K562 (cell line): ENCODE data around the gene OPA3. TPM values are rescaled to one million over a fixed set of nuclear protein-coding genes. Genes with fewer than 3 reads are reported as not detected.

Experiments used
- ATAC-seq: fragments of 200-7000 bp; cut with Tn5 transposase; 3 replicates; pipeline ENCODE4 v1.9.1; 2020; ENCODE audit warnings: moderate library complexity
- BruUV-seq: library from RNA; stranded (reverse); fragments of 400-500 nt; replicated peaks from 2 replicates; lab custom pipeline; 2021; lab: Mats Ljungman, UMichigan
- CTCF ChIA-PET: fragments of 300-600 bp; formaldehyde crosslinking; extraction: SDS; loops from one replicate; lab custom pipeline; 2021; ENCODE audit warnings: low intra/inter-chr PET ratio; lab: Yijun Ruan, JAX
- POLR2A ChIA-PET: fragments of 300-600, 350-650 bp; sonication (Branson Sonifier 250); formaldehyde crosslinking; extraction: SDS; loops from one replicate; lab custom pipeline; 2021; ENCODE audit warnings: antibody characterized with exemption, inconsistent platforms; lab: Yijun Ruan, JAX
- DNase-seq, 4 experiments: peaks; one replicate each; pipeline versions ENCODE4 v3.0.0 to v3.0.0-alpha.2; 2011 to 2018; ENCODE audit warnings: low spot score in 3 of 4, mixed read lengths in 3 of 4; ENCODE audit errors: extremely low read depth in 1 of 4
- FAIRE-seq: peaks from 2 replicates; lab custom pipeline; 2011; peaks lifted over from hg19 to GRCh38; lab: Jason Lieb, UNC
- H2AFZ ChIP-seq: 2 replicates; pipeline ENCODE4 v1.6.0; 2011; ENCODE audit warnings: low read depth, low read length, control low read depth, inconsistent platforms
- H3K27ac ChIP-seq: fragments of 200-600 bp; 3 replicates; pipeline ENCODE4 v1.8.0; 2011; ENCODE audit warnings: low read depth, mild to moderate bottlenecking, control low read depth, inconsistent platforms, low read length, moderate library complexity, mixed read lengths; ENCODE audit errors: extremely low read depth
- H3K27me3 ChIP-seq, 2 experiments: fragments of 300-600 bp in 1 of 2; 2 replicates in 1 of 2; 3 replicates in 1 of 2; pipeline versions ENCODE4 v1.6.0 to v1.8.0; 2011; ENCODE audit warnings: inconsistent platforms in 2 of 2, low read length in 2 of 2, mild to moderate bottlenecking in 1 of 2, mixed read lengths in 1 of 2, moderate library complexity in 1 of 2; ENCODE audit not compliant: control insufficient read depth in 2 of 2, insufficient read depth in 2 of 2
- H3K36me3 ChIP-seq: fragments of 300-600 bp; 3 replicates; pipeline ENCODE4 v1.8.0; 2011; ENCODE audit warnings: mild to moderate bottlenecking, low read length, inconsistent platforms; ENCODE audit not compliant: control insufficient read depth, insufficient read depth
- H3K4me1 ChIP-seq, 2 experiments: fragments of 200-600 bp in 1 of 2; replicated peaks in 1 of 2; 2 replicates in 1 of 2; 3 replicates in 1 of 2; pipeline versions ENCODE4 v1.5.1 to v1.8.0; 2011; ENCODE audit warnings: inconsistent platforms in 2 of 2, low read length in 2 of 2, mild to moderate bottlenecking in 1 of 2, mixed read lengths in 1 of 2, moderate library complexity in 1 of 2; ENCODE audit not compliant: control insufficient read depth in 2 of 2, insufficient read depth in 2 of 2
- H3K4me2 ChIP-seq: 2 replicates; pipeline ENCODE4 v1.6.1; 2011; ENCODE audit warnings: low read length, control low read depth, inconsistent platforms, mixed read lengths; ENCODE audit not compliant: insufficient read depth
- H3K4me3 ChIP-seq: fragments of 200-600 bp; sonication (generic), shearing (Covaris generic); 2 replicates; pipeline ENCODE4 v1.5.1; 2016; ENCODE audit warnings: control low read depth, inconsistent platforms
- H3K79me2 ChIP-seq: fragments of 200-600 bp; 3 replicates; pipeline ENCODE4 v1.8.0; 2011; ENCODE audit warnings: low read length, inconsistent platforms; ENCODE audit not compliant: control insufficient read depth, insufficient read depth
- H3K9ac ChIP-seq, 2 experiments: 2 replicates each; pipeline versions ENCODE4 v1.6.0 to v1.6.1; 2011; ENCODE audit warnings: low read depth in 2 of 2, low read length in 2 of 2, control low read depth in 1 of 2, inconsistent platforms in 1 of 2, mild to moderate bottlenecking in 1 of 2, mixed read lengths in 1 of 2; ENCODE audit not compliant: insufficient read depth in 1 of 2
- H3K9me1 ChIP-seq: one replicate; pipeline ENCODE4 v1.6.0; 2011; ENCODE audit warnings: inconsistent platforms, mild to moderate bottlenecking, low read length, moderate library complexity; ENCODE audit not compliant: control insufficient read depth, insufficient read depth
- H3K9me3 ChIP-seq: replicated peaks from 2 replicates; pipeline ENCODE4 v1.5.1; 2011; ENCODE audit warnings: low read depth, low read length, inconsistent platforms; ENCODE audit not compliant: control insufficient read depth, insufficient read depth
- H4K20me1 ChIP-seq: replicated peaks from 2 replicates; pipeline ENCODE4 v1.6.1; 2011; ENCODE audit warnings: low read length, inconsistent platforms, mixed read lengths; ENCODE audit not compliant: control insufficient read depth, insufficient read depth
- BACH1 ChIP-seq: fragments of 200-800 bp; sonication (Bioruptor generic); IDR thresholded peaks from 2 replicates; pipeline ENCODE4 v1.6.1; 2016; ENCODE audit warnings: missing genetic modification characterization, missing compliant biosample characterization
- BCOR ChIP-seq: fragments of 450-650 bp; IDR thresholded peaks from 2 replicates; pipeline ENCODE4 v1.6.1; 2016
- DDX20 ChIP-seq: fragments of 450-650 bp; IDR thresholded peaks from 2 replicates; pipeline ENCODE4 v1.6.1; 2016; ENCODE audit warnings: missing genetic modification characterization, low read depth, mild to moderate bottlenecking, missing compliant biosample characterization, moderate library complexity
- ETS1 ChIP-seq: conservative IDR thresholded peaks from 2 replicates; pipeline ENCODE4 v1.6.1; 2011; ENCODE audit warnings: low read depth, mild to moderate bottlenecking, low read length; ENCODE audit not compliant: control insufficient read depth
- KDM1A ChIP-seq, 2 experiments: fragments of 450-650 bp; IDR thresholded peaks; 2 replicates each; pipeline ENCODE4 v1.6.1; 2016; ENCODE audit warnings: mild to moderate bottlenecking in 2 of 2
- MTA2 ChIP-seq: fragments of 450-650 bp; IDR thresholded peaks from 2 replicates; pipeline ENCODE4 v1.6.1; 2016; ENCODE audit warnings: low read depth
- ZBTB7A ChIP-seq: IDR thresholded peaks from 2 replicates; pipeline ENCODE4 v1.6.1; 2011; ENCODE audit warnings: low read depth, mild to moderate bottlenecking, low read length, moderate library complexity, borderline replicate concordance; ENCODE audit not compliant: control insufficient read depth
- ZBTB8A ChIP-seq: fragments of 450-650 bp; IDR thresholded peaks from 2 replicates; pipeline ENCODE4 v1.6.1; 2018; ENCODE audit warnings: mild to moderate bottlenecking, moderate library complexity; ENCODE audit not compliant: partially characterized antibody
- ZNF311 ChIP-seq: fragments of 250-450 bp; sonication (Bioruptor Pico); IDR thresholded peaks from 2 replicates; pipeline ENCODE4 v1.4.0; 2020; ENCODE audit warnings: mild to moderate bottlenecking, moderate library complexity
- ZNF444 ChIP-seq: fragments of 250-450 bp; sonication (Bioruptor Pico); IDR thresholded peaks from 2 replicates; pipeline ENCODE4 v1.4.0; 2020; ENCODE audit warnings: mild to moderate bottlenecking, moderate library complexity
- WGBS: fragments of 100-300 bp; shearing (Covaris generic); methylation state at CpG from one replicate; pipeline ENCODE4 v1.1.6; 2016; ENCODE audit warnings: low coverage, mixed read lengths; ENCODE audit not compliant: insufficient coverage; ENCODE audit errors: missing lambda C conversion rate; 5-methylcytosine and 5-hydroxymethylcytosine counted together
- in situ Hi-C: fragments of 300-500 bp; cut with MboI; formaldehyde crosslinking; loops from 4 replicates; pipeline ENCODE4 v1.15.0; 2018; ENCODE audit warnings: inconsistent platforms, mixed read lengths
- intact Hi-C: fragments of 100-400 bp; cut with micrococcal nuclease; formaldehyde crosslinking; loops from 2 replicates; pipeline ENCODE4 v1.14.2; 2022
- polyA plus RNA-seq, 8 experiments: library from polyadenylated mRNA; depleted of rRNA in 4 of 8; stranded (reverse) in 5 of 8; unstranded in 3 of 8; fragments of >200 nt; fragmentation: Nextera tagmentation in 2 of 8; fragmentation: Illumina TruSeq in 1 of 8; extraction: Ambion mirVana in 2 of 8; extraction: Trizol in 1 of 8; gene quantifications; 2 replicates each; pipeline versions ENCODE4 v1.2.1 to v1.2.3, GENCODE V29; 2011 to 2014; ENCODE audit warnings: inconsistent platforms in 1 of 8, missing spikeins in 1 of 8
- total RNA-seq, 7 experiments: library from RNA; depleted of rRNA in 6 of 7; stranded (reverse); fragments of >200 nt in 6 of 7; fragmentation: Illumina TruSeq in 2 of 7; extraction: Trizol in 2 of 7; gene quantifications; 2 replicates each; pipeline versions ENCODE4 v1.2.1 to v1.2.3, GENCODE V29; 2011 to 2021; ENCODE audit warnings: low replicate concordance in 1 of 7
- TF ChIP-seq, protein P1 (sequence below): fragments of 450-650 bp; IDR thresholded peaks from 2 replicates; pipeline ENCODE4 v1.6.1; 2016; ENCODE audit warnings: borderline replicate concordance
- TF ChIP-seq, protein P2 (sequence below), 2 experiments: fragments of 450-650 bp; conservative IDR thresholded peaks; 2 replicates each; pipeline ENCODE4 v1.6.1; 2017; ENCODE audit warnings: mild to moderate bottlenecking in 2 of 2, moderate library complexity in 2 of 2
- TF ChIP-seq, protein P3 (sequence below): fragments of 450-650 bp; IDR thresholded peaks from 2 replicates; pipeline ENCODE4 v1.6.1; 2018; ENCODE audit warnings: mild to moderate bottlenecking, low read depth; ENCODE audit not compliant: partially characterized antibody

Gene OPA3
- total and polyA plus RNA-seq, 9 of the 15 experiments (the other 6 are each of a cell fraction or from before 2014, with no cell fraction given), result 1.4 to 18.8 (median 9.0) TPM

DNA sequence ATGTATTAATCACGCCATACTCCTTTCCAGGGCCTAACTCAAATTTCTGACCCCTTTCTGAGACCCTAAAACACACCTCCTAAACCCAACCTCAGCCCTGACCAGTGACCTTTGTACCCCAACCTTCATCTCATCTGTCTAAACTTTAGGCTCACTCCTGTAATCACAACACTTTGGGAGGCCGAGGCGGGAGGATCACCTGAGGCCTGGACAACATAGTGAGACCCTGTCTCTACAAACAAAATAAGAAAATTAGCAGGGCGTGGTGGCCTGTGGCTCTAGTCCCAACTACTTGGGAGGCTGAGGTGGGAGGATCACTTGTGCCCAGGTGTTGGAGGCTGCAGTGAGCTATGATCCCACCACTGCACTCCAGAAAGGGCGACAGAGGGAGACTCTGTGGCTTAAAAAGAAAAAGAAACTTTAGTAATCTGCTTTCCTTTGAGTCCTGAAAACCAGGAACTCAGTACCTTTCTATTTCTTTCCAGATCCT is 92.4 kb downstream of the OPA3 start:
- FAIRE-seq (no peak), ATAC-seq (no peak), DNase-seq (no peak)
- in situ Hi-C loops (no loop called here), intact Hi-C loops (no loop called here)
- Histone ChIP-seq H3K79me2 (peaks cover 6% of the 10 kb centered on the region; the same call in 1 of the 3 replicates), H3K4me1 (peaks cover 5 to 48% of the 10 kb centered on the region in 2 experiments; a peak in 4 of 5 replicates), H4K20me1 (no peaks in the 10 kb centered on the region), H3K27ac (peak overlapping the region; percentile 77), H3K9ac (peak overlapping the region; percentile 67 to 94; a peak in 3 of 4 replicates), H3K4me2 (peak overlapping the region; percentile 82), H3K27me3 (peaks cover 3 to 16% of the 10 kb centered on the region in 2 experiments; a peak in 3 of 5 replicates), H3K4me3 (peak overlapping the region; percentile 60), H3K36me3 (no peaks in the 10 kb centered on the region), H3K9me1 (no peaks in the 10 kb centered on the region), H2AFZ (peak overlapping the region; percentile 90), H3K9me3 (no peaks in the 10 kb centered on the region)
- no TSS peak for BruUV-seq
- 65% methylated on average over 5 of the region's 5 CpGs for WGBS
- ChIA-PET POLR2A (interaction anchor here (0.7 to 1.6 kb wide), 2 partner anchors 13 to 25 kb away, joined by 4 to 6 read pairs; partner anchors contain the start of gene FOSB), CTCF (no interaction called here)
- TF ChIP-seq KDM1A (IDR thresholded peaks at IDR 0.05) (peak; percentile 44 to 64; a peak in 3 of 4 replicates), ZBTB8A (no peak), DDX20 (tag) (no peak), ZNF311 (CRISPR knock-in tag) (no peak), BACH1 (tag) (no peak), ZNF444 (no peak), BCOR (peak; percentile 61; the same call in 1 of the 2 replicates), ZBTB7A (no peak), ETS1 (no peak), MTA2 (no peak)
- TF ChIP-seq, protein P1, sequence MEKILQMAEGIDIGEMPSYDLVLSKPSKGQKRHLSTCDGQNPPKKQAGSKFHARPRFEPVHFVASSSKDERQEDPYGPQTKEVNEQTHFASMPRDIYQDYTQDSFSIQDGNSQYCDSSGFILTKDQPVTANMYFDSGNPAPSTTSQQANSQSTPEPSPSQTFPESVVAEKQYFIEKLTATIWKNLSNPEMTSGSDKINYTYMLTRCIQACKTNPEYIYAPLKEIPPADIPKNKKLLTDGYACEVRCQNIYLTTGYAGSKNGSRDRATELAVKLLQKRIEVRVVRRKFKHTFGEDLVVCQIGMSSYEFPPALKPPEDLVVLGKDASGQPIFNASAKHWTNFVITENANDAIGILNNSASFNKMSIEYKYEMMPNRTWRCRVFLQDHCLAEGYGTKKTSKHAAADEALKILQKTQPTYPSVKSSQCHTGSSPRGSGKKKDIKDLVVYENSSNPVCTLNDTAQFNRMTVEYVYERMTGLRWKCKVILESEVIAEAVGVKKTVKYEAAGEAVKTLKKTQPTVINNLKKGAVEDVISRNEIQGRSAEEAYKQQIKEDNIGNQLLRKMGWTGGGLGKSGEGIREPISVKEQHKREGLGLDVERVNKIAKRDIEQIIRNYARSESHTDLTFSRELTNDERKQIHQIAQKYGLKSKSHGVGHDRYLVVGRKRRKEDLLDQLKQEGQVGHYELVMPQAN, result no peak
- TF ChIP-seq, protein P2, sequence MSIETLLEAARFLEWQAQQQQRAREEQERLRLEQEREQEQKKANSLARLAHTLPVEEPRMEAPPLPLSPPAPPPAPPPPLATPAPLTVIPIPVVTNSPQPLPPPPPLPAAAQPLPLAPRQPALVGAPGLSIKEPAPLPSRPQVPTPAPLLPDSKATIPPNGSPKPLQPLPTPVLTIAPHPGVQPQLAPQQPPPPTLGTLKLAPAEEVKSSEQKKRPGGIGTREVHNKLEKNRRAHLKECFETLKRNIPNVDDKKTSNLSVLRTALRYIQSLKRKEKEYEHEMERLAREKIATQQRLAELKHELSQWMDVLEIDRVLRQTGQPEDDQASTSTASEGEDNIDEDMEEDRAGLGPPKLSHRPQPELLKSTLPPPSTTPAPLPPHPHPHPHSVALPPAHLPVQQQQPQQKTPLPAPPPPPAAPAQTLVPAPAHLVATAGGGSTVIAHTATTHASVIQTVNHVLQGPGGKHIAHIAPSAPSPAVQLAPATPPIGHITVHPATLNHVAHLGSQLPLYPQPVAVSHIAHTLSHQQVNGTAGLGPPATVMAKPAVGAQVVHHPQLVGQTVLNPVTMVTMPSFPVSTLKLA (conservative IDR thresholded peaks at IDR 0.05), result no peak
- TF ChIP-seq, protein P3, sequence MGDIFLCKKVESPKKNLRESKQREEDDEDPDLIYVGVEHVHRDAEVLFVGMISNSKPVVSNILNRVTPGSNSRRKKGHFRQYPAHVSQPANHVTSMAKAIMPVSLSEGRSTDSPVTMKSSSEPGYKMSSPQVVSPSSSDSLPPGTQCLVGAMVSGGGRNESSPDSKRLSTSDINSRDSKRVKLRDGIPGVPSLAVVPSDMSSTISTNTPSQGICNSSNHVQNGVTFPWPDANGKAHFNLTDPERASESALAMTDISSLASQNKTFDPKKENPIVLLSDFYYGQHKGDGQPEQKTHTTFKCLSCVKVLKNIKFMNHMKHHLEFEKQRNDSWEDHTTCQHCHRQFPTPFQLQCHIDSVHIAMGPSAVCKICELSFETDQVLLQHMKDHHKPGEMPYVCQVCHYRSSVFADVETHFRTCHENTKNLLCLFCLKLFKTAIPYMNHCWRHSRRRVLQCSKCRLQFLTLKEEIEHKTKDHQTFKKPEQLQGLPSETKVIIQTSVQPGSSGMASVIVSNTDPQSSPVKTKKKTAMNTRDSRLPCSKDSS, result no peak
